IPS-20b (cell line): ENCODE results near the gene KCNQ2.

Experiments
- H3K27ac ChIP-seq: one replicate; pipeline ENCODE4 v1.5.1; 2013; ENCODE audit warnings: low read length
- H3K27me3 ChIP-seq: 2 replicates; pipeline ENCODE4 v1.6.1; 2013; ENCODE audit warnings: mild to moderate bottlenecking, low read length, inconsistent platforms; ENCODE audit not compliant: insufficient read depth
- H3K36me3 ChIP-seq: 2 replicates; pipeline ENCODE4 v1.6.1; 2013; ENCODE audit warnings: low read depth, mild to moderate bottlenecking, inconsistent platforms, low read length, moderate library complexity; ENCODE audit not compliant: insufficient read depth
- H3K4me1 ChIP-seq: 2 replicates; pipeline ENCODE4 v1.6.1; 2013; ENCODE audit warnings: mild to moderate bottlenecking, control low read depth, inconsistent platforms, low read length, moderate library complexity; ENCODE audit not compliant: insufficient read depth
- H3K4me3 ChIP-seq: 2 replicates; pipeline ENCODE4 v1.5.1; 2013; ENCODE audit warnings: mild to moderate bottlenecking, low read length, inconsistent platforms
- H3K9ac ChIP-seq: 2 replicates; pipeline ENCODE4 v1.6.1; 2013; ENCODE audit warnings: low read depth, mild to moderate bottlenecking, inconsistent platforms, low read length, moderate library complexity
- H3K9me3 ChIP-seq: 2 replicates; pipeline ENCODE4 v1.6.1; 2013; ENCODE audit warnings: mild to moderate bottlenecking, low read depth, low read length, inconsistent platforms; ENCODE audit not compliant: insufficient read depth

Gene KCNQ2

GRCh38 chr20:63356511-63356910 is 115.9 kb downstream of the KCNQ2 start:
- Histone ChIP-seq H3K36me3 (no peaks in the 10 kb centered on the region), H3K4me3 (no peak overlapping the region), H3K4me1 (no peaks in the 10 kb centered on the region; the same call in 1 of the 2 replicates), H3K9ac (no peak overlapping the region), H3K9me3 (no peaks in the 10 kb centered on the region), H3K27ac (no peak overlapping the region), H3K27me3 (peaks cover 20% of the 10 kb centered on the region)

- Histone ChIP-seq H3K36me3 (no peaks in the 10 kb centered on the region), H3K27me3 (peaks cover 16% of the 10 kb centered on the region), H3K9ac (no peak overlapping the region), H3K27ac (no peak overlapping the region), H3K4me1 (no peaks in the 10 kb centered on the region; the same call in 1 of the 2 replicates), H3K9me3 (no peaks in the 10 kb centered on the region), H3K4me3 (no peak overlapping the region)
Measured at GRCh38 chr20:63355781-63356295, 116.6 kb downstream of the KCNQ2 start.

- H3K9ac ChIP-seq, result no peak overlapping the region
- no peaks in the 10 kb centered on the region; the same call in 1 of the 2 replicates for H3K4me1 ChIP-seq
- H3K4me3 ChIP-seq, result no peak overlapping the region
- peaks cover 5% of the 10 kb centered on the region for H3K27me3 ChIP-seq
- H3K27ac ChIP-seq, result no peak overlapping the region
- no peaks in the 10 kb centered on the region for H3K36me3 ChIP-seq
- no peaks in the 10 kb centered on the region for H3K9me3 ChIP-seq
Measured at GRCh38 chr20:63354636-63355350, 117.7 kb downstream of the KCNQ2 start.

GRCh38 chr20:63352811-63353221 is 119.6 kb downstream of the KCNQ2 start:
- no peak overlapping the region for H3K9ac ChIP-seq
- H3K4me1 ChIP-seq, result no peaks in the 10 kb centered on the region; the same call in 1 of the 2 replicates
- no peak overlapping the region for H3K27ac ChIP-seq
- H3K27me3 ChIP-seq, result no peaks in the 10 kb centered on the region
- no peaks in the 10 kb centered on the region for H3K36me3 ChIP-seq
- H3K9me3 ChIP-seq, result no peaks in the 10 kb centered on the region
- no peak overlapping the region for H3K4me3 ChIP-seq

- Histone ChIP-seq H3K4me1 (no peaks in the 10 kb centered on the region; the same call in 1 of the 2 replicates), H3K27me3 (no peaks in the 10 kb centered on the region), H3K9ac (no peak overlapping the region), H3K36me3 (no peaks in the 10 kb centered on the region), H3K27ac (no peak overlapping the region), H3K9me3 (no peaks in the 10 kb centered on the region), H3K4me3 (no peak overlapping the region)
Measured at GRCh38 chr20:63351811-63352591, 120.5 kb downstream of the KCNQ2 start.

GRCh38 chr20:63351326-63351700 is 121.1 kb downstream of the KCNQ2 start:
- Histone ChIP-seq H3K27ac (no peak overlapping the region), H3K9me3 (no peaks in the 10 kb centered on the region), H3K4me1 (no peaks in the 10 kb centered on the region; the same call in 1 of the 2 replicates), H3K9ac (no peak overlapping the region), H3K4me3 (no peak overlapping the region), H3K27me3 (no peaks in the 10 kb centered on the region), H3K36me3 (no peaks in the 10 kb centered on the region)

GRCh38 chr20:63350597-63351325 is 121.7 kb downstream of the KCNQ2 start:
- H3K4me1 ChIP-seq, result no peaks in the 10 kb centered on the region; the same call in 1 of the 2 replicates
- H3K4me3 ChIP-seq, result no peak overlapping the region
- no peaks in the 10 kb centered on the region for H3K9me3 ChIP-seq
- no peaks in the 10 kb centered on the region for H3K36me3 ChIP-seq
- H3K27me3 ChIP-seq, result no peaks in the 10 kb centered on the region
- H3K27ac ChIP-seq, result no peak overlapping the region
- H3K9ac ChIP-seq, result no peak overlapping the region
